ENCODE data around the gene AANAT.

GRCh38 chr17:76469991-76470739 is 2.8 kb downstream of the AANAT start:
- TF ChIP-seq RFX5 (IDR thresholded peaks at IDR 0.05) (no peak), CTCF (IDR thresholded peaks at IDR 0.05) (no peak), POLR2A (IDR thresholded peaks at IDR 0.05; ENCODE audit: low read length) (no peak), SMC3 (IDR thresholded peaks at IDR 0.05) (no peak), RCOR1 (IDR thresholded peaks at IDR 0.05; ENCODE audit: low read depth, low read length) (no peak), MAFK (IDR thresholded peaks at IDR 0.05; ENCODE audit: partially characterized antibody) (no peak), CEBPB (IDR thresholded peaks at IDR 0.05) (no peak)
